Naive thymus-derived CD4-positive, alpha-beta T cell (primary cell): ENCODE results near the gene ATP8B1. TPM values are rescaled to one million over a fixed set of nuclear protein-coding genes. Genes with fewer than 3 reads are reported as not detected.

Experiments
- ATAC-seq: fragments of 150-1000 bp; cut with Tn5 transposase; 2 replicates; pipeline ENCODE4 v1.10.0; 2021; ENCODE audit warnings: mild to moderate bottlenecking, moderate library complexity
- CTCF ChIA-PET: fragments of 350-600 bp; sonication (Branson Sonifier 250); formaldehyde crosslinking; loops from one replicate; lab custom pipeline; 2021; ENCODE audit warnings: antibody characterized with exemption; lab: Charles Lee
- POLR2A ChIA-PET: fragments of 350-600 bp; sonication (Branson Sonifier 250); formaldehyde crosslinking; loops from one replicate; lab custom pipeline; 2021; ENCODE audit warnings: antibody characterized with exemption, inconsistent platforms; lab: Charles Lee
- DNase-seq, 9 donors: peaks; one replicate each; pipeline versions ENCODE4 v3.0.0 to v3.0.0-alpha.2; 2020 to 2022; ENCODE audit warnings: mixed read lengths in 1 of 9
- H3K27ac ChIP-seq: one replicate; pipeline ENCODE4 v1.7.0; 2013; ENCODE audit warnings: mild to moderate bottlenecking, low read depth, low read length, moderate library complexity
- H3K27me3 ChIP-seq, 2 donors: one replicate each; pipeline ENCODE4 v1.7.0; 2013; ENCODE audit warnings: low read length in 2 of 2, mild to moderate bottlenecking in 2 of 2, moderate library complexity in 2 of 2; ENCODE audit not compliant: control insufficient read depth in 2 of 2, insufficient read depth in 2 of 2
- H3K36me3 ChIP-seq, 3 experiments: 1 replicate in 2 of 3; 2 replicates in 1 of 3; pipeline ENCODE4 v1.7.0; 2013; ENCODE audit warnings: low read length in 3 of 3, mild to moderate bottlenecking in 3 of 3, moderate library complexity in 1 of 3; ENCODE audit not compliant: insufficient read depth in 3 of 3, control insufficient read depth in 2 of 3
- H3K4me1 ChIP-seq, 2 donors: one replicate each; pipeline ENCODE4 v1.7.0; 2013; ENCODE audit warnings: low read length in 2 of 2, mild to moderate bottlenecking in 2 of 2, moderate library complexity in 1 of 2; ENCODE audit not compliant: control insufficient read depth in 2 of 2, insufficient read depth in 2 of 2
- H3K4me3 ChIP-seq: 2 replicates; pipeline ENCODE4 v1.7.0; 2013; ENCODE audit warnings: mild to moderate bottlenecking, low read length
- H3K9me3 ChIP-seq, 3 experiments: 1 replicate in 2 of 3; 2 replicates in 1 of 3; pipeline ENCODE4 v1.7.0; 2013; ENCODE audit warnings: low read length in 3 of 3; ENCODE audit not compliant: control insufficient read depth in 2 of 3
- H3K27ac Mint-ChIP-seq, 9 donors: one replicate each; pipeline ENCODE4 v1.8.0; 2020 to 2022; ENCODE audit warnings: mixed read lengths in 9 of 9, mild to moderate bottlenecking in 8 of 9, moderate library complexity in 5 of 9, inconsistent platforms in 2 of 9
- H3K27me3 Mint-ChIP-seq, 5 donors: one replicate each; pipeline ENCODE4 v1.8.0; 2021 to 2022; ENCODE audit warnings: mixed read lengths in 5 of 5, mild to moderate bottlenecking in 1 of 5
- H3K36me3 Mint-ChIP-seq, 5 donors: one replicate each; pipeline ENCODE4 v1.8.0; 2020 to 2022; ENCODE audit warnings: mixed read lengths in 5 of 5, mild to moderate bottlenecking in 3 of 5, inconsistent platforms in 1 of 5
- H3K4me1 Mint-ChIP-seq, 7 donors: one replicate each; pipeline ENCODE4 v1.8.0; 2020 to 2022; ENCODE audit warnings: mixed read lengths in 7 of 7, mild to moderate bottlenecking in 3 of 7, inconsistent platforms in 1 of 7
- H3K4me3 Mint-ChIP-seq, 10 donors: one replicate each; pipeline ENCODE4 v1.8.0; 2020 to 2022; ENCODE audit warnings: mild to moderate bottlenecking in 10 of 10, mixed read lengths in 10 of 10, moderate library complexity in 6 of 10, inconsistent platforms in 2 of 10
- H3K9me3 Mint-ChIP-seq, 11 donors: one replicate each; pipeline ENCODE4 v1.8.0; 2020 to 2022; ENCODE audit warnings: mixed read lengths in 11 of 11, mild to moderate bottlenecking in 4 of 11, inconsistent platforms in 1 of 11, moderate library complexity in 1 of 11
- intact Hi-C, 2 donors: fragments of 100-400 bp; cut with micrococcal nuclease; formaldehyde crosslinking; loops; one replicate each; pipeline ENCODE4 v1.15.1; 2023
- polyA plus RNA-seq, 2 donors: library from polyadenylated mRNA; unstranded; fragments of 300-500 nt; fragmentation: Illumina TruSeq; gene quantifications; one replicate each; pipeline ENCODE4 v1.2.3, GENCODE V29; 2021
- total RNA-seq, 6 experiments: library from RNA in 5 of 6; stranded (reverse) in 5 of 6; gene quantifications; 1 replicate in 5 of 6; 2 replicates in 1 of 6; pipeline ENCODE4 v1.2.3 and lab custom pipeline; 2021 to 2026

ATP8B1 gene
- total and polyA plus RNA-seq, 7 experiments from 2014 or later: not detected

GRCh38 chr18:57835904-57836303 is 32.8 kb upstream of the ATP8B1 start:
- Mint-ChIP-seq H3K9me3 (peaks cover 0 to 13% (median 5%) of the 10 kb centered on the region in 11 donors), H3K4me3 (no peak overlapping the region), H3K27ac (no peak overlapping the region), H3K27me3 (peaks cover 0 to 25% (median 4%) of the 10 kb centered on the region in 5 donors), H3K36me3 (peaks cover 3 to 21% (median 5%) of the 10 kb centered on the region in 5 donors), H3K4me1 (peaks cover 16 to 37% (median 24%) of the 10 kb centered on the region in 7 donors)
- Histone ChIP-seq H3K4me3 (no peak overlapping the region), H3K27ac (no peak overlapping the region), H3K36me3 (no peaks in the 10 kb centered on the region), H3K4me1 (peaks cover 0 to 6% of the 10 kb centered on the region in 2 donors), H3K9me3 (no peaks in the 10 kb centered on the region), H3K27me3 (no peaks in the 10 kb centered on the region)
- CTCF ChIA-PET: no interaction called here
- intact Hi-C loops: loop anchor here in 1 of 2 donors (10.0 kb wide), 1 partner anchor 1201 kb away; the partner anchor contains the start of gene TXNL1
- POLR2A ChIA-PET: no interaction called here
- DNase-seq: no peak
- ATAC-seq: no peak

DNA sequence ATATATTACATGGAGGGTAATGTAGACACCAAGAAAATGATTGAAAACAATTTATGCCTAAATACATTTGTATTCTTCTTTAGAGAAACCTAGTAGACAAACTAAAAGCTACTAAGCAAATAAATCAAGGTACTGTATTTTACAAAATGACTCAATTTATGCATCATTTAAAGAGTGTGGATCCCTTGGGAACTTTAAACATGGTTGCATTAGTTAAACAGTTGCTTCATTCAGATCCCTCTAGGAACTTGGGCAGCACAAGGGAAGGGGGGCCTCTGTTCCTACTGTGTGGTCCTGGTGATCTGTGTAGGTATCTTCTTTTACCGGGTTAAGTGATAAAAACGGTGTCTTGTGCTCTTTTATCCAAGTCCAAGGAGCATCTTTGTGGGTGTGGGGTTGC is 31.5 kb upstream of the ATP8B1 start:
- H3K36me3 ChIP-seq: no peaks in the 10 kb centered on the region
- POLR2A ChIA-PET: no interaction called here
- H3K4me3 Mint-ChIP-seq: no peak overlapping the region
- DNase-seq: no peak
- H3K27ac ChIP-seq: no peak overlapping the region
- H3K9me3 ChIP-seq: no peaks in the 10 kb centered on the region
- H3K27ac Mint-ChIP-seq: no peak overlapping the region
- peaks cover 16 to 37% (median 26%) of the 10 kb centered on the region in 7 donors for H3K4me1 Mint-ChIP-seq
- no peak for ATAC-seq
- peaks cover 3 to 24% (median 5%) of the 10 kb centered on the region in 5 donors for H3K36me3 Mint-ChIP-seq
- no peak overlapping the region for H3K4me3 ChIP-seq
- H3K4me1 ChIP-seq: peaks cover 0 to 6% of the 10 kb centered on the region in 2 donors
- peaks cover 0 to 15% (median 6%) of the 10 kb centered on the region in 11 donors for H3K9me3 Mint-ChIP-seq
- H3K27me3 ChIP-seq: no peaks in the 10 kb centered on the region
- H3K27me3 Mint-ChIP-seq: peaks cover 0 to 29% (median 4%) of the 10 kb centered on the region in 5 donors
- CTCF ChIA-PET: no interaction called here
- intact Hi-C loops: loop anchor here in 1 of 2 donors (10.0 kb wide), 1 partner anchor 1200 kb away; the partner anchor contains the start of gene TXNL1

DNA sequence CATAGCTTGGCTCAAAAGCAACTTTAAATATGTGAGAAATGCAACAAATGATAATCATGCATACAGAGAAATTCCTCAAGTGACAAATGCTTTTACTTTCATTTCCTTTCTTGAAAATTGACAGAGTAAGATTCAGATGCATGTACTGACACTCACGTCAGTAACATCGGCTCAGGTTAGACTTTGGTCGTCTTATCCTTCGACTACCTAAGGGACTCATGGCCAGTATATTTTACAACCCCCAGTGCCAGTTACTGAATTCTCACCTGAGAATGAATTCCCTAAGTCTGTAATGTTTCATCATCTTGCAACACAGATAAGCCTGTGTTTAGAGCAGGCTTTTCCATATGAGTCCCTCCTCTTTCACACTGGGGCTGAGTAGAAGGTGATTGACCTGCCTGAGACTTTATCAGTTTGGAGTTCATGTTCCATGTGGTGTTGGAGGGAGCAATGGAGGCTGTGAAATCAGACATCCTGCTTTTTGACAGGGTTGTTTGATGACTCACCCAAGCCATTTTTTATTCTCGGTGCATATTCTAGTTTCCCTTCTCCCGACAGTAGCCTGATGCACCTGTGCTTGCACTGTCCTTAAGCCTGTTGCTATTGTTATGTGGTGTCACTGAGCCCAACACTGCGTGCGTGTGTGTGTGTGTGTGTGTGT is 30.5 kb upstream of the ATP8B1 start:
- intact Hi-C loops: loop anchor here in 1 of 2 donors (1.0 to 10.0 kb wide), 2 partner anchors 203 to 1199 kb away; partner anchors contain the start of gene TXNL1
- Mint-ChIP-seq H3K27ac (peak overlapping the region in 7 of 9 donors; percentile 19 to 92 (median 60)), H3K4me1 (peaks cover 16 to 36% (median 26%) of the 10 kb centered on the region in 7 donors), H3K9me3 (peaks cover 0 to 15% (median 6%) of the 10 kb centered on the region in 11 donors), H3K4me3 (peak overlapping the region; percentile 21 to 83 (median 74)), H3K27me3 (peaks cover 0 to 28% (median 4%) of the 10 kb centered on the region in 5 donors), H3K36me3 (peaks cover 3 to 24% (median 5%) of the 10 kb centered on the region in 5 donors)
- peak in 2 of 9 donors; percentile 2 to 26 for DNase-seq
- peak overlapping the region; percentile 38 for H3K4me3 ChIP-seq
- no peaks in the 10 kb centered on the region for H3K36me3 ChIP-seq
- ATAC-seq: peak; percentile 38
- no peaks in the 10 kb centered on the region for H3K27me3 ChIP-seq
- ChIA-PET CTCF (interaction anchor here (0.6 kb wide), 1 partner anchor 1789 kb away, joined by 3 read pairs; no protein-coding TSS in a partner anchor), POLR2A (interaction anchor here (0.6 kb wide), 1 partner anchor 13 kb away, joined by 6 read pairs; no protein-coding TSS in a partner anchor)
- H3K27ac ChIP-seq: no peak overlapping the region
- no peaks in the 10 kb centered on the region for H3K9me3 ChIP-seq
- peaks cover 0 to 6% of the 10 kb centered on the region in 2 donors for H3K4me1 ChIP-seq

GRCh38 chr18:57832730-57833129 is 29.6 kb upstream of the ATP8B1 start:
- H3K4me3 ChIP-seq: no peak overlapping the region
- H3K9me3 ChIP-seq: no peaks in the 10 kb centered on the region
- DNase-seq (no peak), ATAC-seq (no peak)
- intact Hi-C loops: loop anchor here in 1 of 2 donors (1.0 to 10.0 kb wide), 2 partner anchors 202 to 1198 kb away; partner anchors contain the start of gene TXNL1
- Mint-ChIP-seq H3K4me3 (peak overlapping the region in 6 of 10 donors; percentile 5 to 83 (median 74)), H3K27ac (peak overlapping the region in 1 of 9 donors; percentile 86), H3K9me3 (peaks cover 0 to 15% (median 6%) of the 10 kb centered on the region in 11 donors), H3K27me3 (peaks cover 0 to 23% (median 4%) of the 10 kb centered on the region in 5 donors), H3K4me1 (peaks cover 16 to 29% (median 26%) of the 10 kb centered on the region in 7 donors), H3K36me3 (peaks cover 3 to 24% (median 5%) of the 10 kb centered on the region in 5 donors)
- no peaks in the 10 kb centered on the region for H3K27me3 ChIP-seq
- ChIA-PET CTCF (no interaction called here), POLR2A (no interaction called here)
- H3K27ac ChIP-seq: no peak overlapping the region
- no peaks in the 10 kb centered on the region for H3K36me3 ChIP-seq
- H3K4me1 ChIP-seq: peaks cover 0 to 6% of the 10 kb centered on the region in 2 donors

DNA sequence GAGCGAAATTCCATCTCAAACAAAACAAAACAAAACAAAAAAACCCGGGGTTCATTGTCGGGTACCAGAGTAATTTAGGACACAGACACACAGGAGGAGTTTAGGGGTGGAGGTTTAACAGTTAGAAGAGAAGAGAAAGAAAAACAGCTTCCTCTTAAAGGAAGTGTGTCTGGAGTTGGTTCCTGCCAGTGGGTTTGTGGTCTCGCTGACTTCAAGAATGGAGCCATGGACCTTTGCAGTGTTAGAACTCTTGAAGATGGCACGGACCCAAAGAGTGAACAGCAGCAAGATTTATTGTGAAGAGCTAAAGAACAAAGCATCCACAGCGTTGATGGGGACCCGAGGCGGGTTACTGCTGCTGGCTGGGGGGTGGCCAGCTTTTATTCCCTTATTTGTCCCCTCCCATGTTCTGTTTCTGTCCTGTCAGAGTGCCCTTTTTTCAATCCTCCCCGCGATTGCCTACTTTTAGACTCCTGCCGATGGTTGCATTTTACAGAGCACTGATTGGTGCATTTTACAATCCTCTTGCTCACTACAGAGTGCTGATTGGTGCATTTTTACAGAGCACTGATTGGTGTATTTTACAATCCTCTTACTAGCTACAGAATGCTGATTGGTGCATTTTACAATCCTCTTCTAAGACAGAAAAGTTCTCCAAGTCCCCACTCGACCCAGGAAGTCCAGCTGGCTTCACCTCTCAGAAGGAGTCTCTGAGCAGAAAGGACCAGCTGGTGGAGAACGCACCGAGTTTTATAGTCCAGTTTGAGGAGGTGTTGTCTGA is 28.7 kb upstream of the ATP8B1 start:
- intact Hi-C loops: loop anchor here in 1 of 2 donors (10.0 kb wide), 1 partner anchor 1197 kb away; the partner anchor contains the start of gene TXNL1
- POLR2A ChIA-PET: no interaction called here

DNA sequence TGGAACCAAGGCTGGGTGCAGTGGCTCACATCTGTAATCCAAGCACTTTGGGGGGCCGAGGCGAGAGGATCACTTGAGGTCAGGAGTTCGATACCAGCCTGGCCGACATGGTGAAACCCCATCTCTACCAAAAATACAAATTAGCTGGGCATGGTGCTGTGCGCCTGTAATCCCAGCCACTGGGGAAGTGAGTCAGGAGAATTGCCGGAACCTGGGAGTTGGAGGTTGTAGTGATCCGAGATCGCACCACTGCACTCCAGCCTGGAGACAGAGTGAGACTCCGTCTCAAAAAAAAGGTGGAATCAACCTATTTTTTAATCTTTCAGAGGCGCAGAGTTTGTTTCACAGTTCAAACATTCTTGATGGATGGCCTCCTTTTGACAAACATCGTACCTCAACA is 24.5 kb upstream of the ATP8B1 start:
- CTCF ChIA-PET: no interaction called here

More for the DNA sequence above, 28.7 kb upstream of the ATP8B1 start:
- Mint-ChIP-seq H3K27ac (peak overlapping the region in 4 of 9 donors; percentile 51 to 75 (median 64)), H3K27me3 (peaks cover 0 to 20% (median 3%) of the 10 kb centered on the region in 5 donors), H3K36me3 (peaks cover 3 to 22% (median 5%) of the 10 kb centered on the region in 5 donors), H3K9me3 (peaks cover 0 to 15% (median 6%) of the 10 kb centered on the region in 11 donors), H3K4me1 (peaks cover 16 to 29% (median 26%) of the 10 kb centered on the region in 7 donors), H3K4me3 (peak overlapping the region; percentile 29 to 71 (median 55))
- peak; percentile 36 for ATAC-seq
- H3K4me1 ChIP-seq: peaks cover 0 to 6% of the 10 kb centered on the region in 2 donors
- H3K27ac ChIP-seq: no peak overlapping the region
- H3K9me3 ChIP-seq: no peaks in the 10 kb centered on the region
- no peaks in the 10 kb centered on the region for H3K27me3 ChIP-seq
- CTCF ChIA-PET: interaction anchor here (0.6 kb wide), 1 partner anchor 1083 kb away, joined by 3 read pairs; no protein-coding TSS in a partner anchor
- DNase-seq: peak in 4 of 9 donors; percentile 4 to 12 (median 7)
- H3K36me3 ChIP-seq: no peaks in the 10 kb centered on the region
- H3K4me3 ChIP-seq: no peak overlapping the region

More for the DNA sequence above, 24.5 kb upstream of the ATP8B1 start:
- no peak for ATAC-seq
- Histone ChIP-seq H3K27ac (no peak overlapping the region), H3K4me3 (no peak overlapping the region), H3K36me3 (no peaks in the 10 kb centered on the region), H3K9me3 (no peaks in the 10 kb centered on the region), H3K4me1 (peaks cover 0 to 3% of the 10 kb centered on the region in 2 donors), H3K27me3 (no peaks in the 10 kb centered on the region)
- H3K4me3 Mint-ChIP-seq: no peak overlapping the region
- H3K27ac Mint-ChIP-seq: no peak overlapping the region
- H3K36me3 Mint-ChIP-seq: peaks cover 0 to 12% (median 4%) of the 10 kb centered on the region in 5 donors
- DNase-seq: no peak
- intact Hi-C loops: no loop called here
- peaks cover 0 to 10% (median 4%) of the 10 kb centered on the region in 11 donors for H3K9me3 Mint-ChIP-seq
- POLR2A ChIA-PET: interaction anchor here (0.6 kb wide), 1 partner anchor 1734 kb away, joined by 3 read pairs; no protein-coding TSS in a partner anchor
- H3K4me1 Mint-ChIP-seq: peaks cover 9 to 14% (median 11%) of the 10 kb centered on the region in 7 donors
- peaks cover 0 to 22% (median 0%) of the 10 kb centered on the region in 5 donors for H3K27me3 Mint-ChIP-seq
